CD1c-positive myeloid dendritic cell (primary cell): Measurements from ENCODE around the gene FCHO1.
A peak's percentile ranks its signal among the peaks of the same experiment; 100 is the strongest.
"Not testable (repeated sequence)": the region's sequence is repeated elsewhere in the genome, so short reads cannot be mapped to it uniquely, and the experiment has no call there.

ENCODE experiments used
- DNase-seq: peaks from one replicate; pipeline ENCODE4 v3.0.0-alpha.2; 2016; ENCODE audit errors: extremely low spot score

FCHO1 gene

GRCh38 chr19:17764348-17764747 is 13.1 kb downstream of the FCHO1 start:
- DNase-seq: no peak

DNA sequence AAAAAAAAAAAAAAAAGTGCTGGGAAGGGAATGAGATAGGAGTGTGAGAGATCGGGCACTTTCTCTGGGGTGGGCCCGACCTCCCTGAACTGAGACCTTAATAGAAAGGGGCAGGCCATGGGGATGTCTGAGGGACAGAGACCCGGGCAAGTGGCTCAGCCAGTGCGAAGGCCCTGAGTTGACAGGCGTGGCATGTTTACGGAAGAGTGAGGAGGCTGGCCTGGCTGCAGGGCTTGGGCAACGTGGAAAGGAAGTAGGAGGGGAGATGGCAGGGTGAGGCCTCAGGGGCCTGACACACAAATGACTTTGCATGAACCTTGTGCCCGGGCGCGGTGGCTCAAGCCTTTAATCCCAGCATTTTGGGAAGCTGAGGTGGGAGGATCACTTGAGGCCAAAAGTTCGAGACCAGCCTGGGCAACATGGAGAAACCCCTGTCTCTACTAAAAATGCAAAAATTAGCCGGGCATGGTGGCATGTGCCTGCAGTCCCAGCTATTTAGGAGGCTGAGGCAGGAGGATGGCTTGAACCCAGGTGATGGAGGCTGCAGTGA is 13.9 kb downstream of the FCHO1 start:
- peak; percentile 90 for DNase-seq

GRCh38 chr19:17766543-17767131 is 15.4 kb downstream of the FCHO1 start:
- DNase-seq: peak; percentile 77

DNA sequence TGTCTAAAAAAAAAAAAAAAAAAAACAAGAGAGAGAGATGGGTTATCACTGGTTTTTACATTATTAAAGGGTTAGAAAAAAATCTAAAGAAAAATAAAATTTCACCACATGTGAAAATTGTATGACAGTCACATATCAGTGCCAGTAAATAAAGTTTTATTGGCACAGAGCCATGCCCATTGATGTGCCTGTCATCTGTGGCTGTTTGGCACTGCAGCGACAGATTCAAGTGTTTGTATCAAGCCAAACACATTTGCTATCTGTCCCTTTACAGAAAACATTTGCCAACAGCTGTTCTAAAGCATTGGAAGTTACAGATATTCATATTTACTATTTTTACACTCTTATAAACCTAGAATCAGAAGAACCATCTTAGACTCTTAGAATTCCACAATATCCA is 16.3 kb downstream of the FCHO1 start:
- no peak for DNase-seq

DNA sequence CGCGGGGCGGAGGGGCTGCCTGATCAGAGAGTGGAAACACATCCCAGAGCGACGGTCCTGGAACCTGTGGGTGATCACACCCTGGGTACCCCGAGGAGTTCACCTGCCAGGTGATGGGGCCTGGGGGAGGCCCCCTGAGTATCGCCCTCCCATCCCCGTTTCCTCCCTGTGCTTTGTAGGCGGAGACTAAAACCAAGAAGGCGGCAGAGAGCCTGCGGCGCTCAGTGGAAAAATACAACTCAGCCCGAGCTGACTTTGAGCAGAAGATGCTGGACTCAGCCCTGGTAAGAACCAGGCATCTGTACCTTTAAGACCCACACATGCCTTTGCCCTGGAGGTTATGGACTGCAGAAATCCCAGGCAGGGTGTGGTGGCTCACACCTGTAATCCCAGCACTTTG is 19.3 kb downstream of the FCHO1 start:
- DNase-seq: no peak

- peak; percentile 35 for DNase-seq
Measured at GRCh38 chr19:17772172-17772571, 20.9 kb downstream of the FCHO1 start.

DNA sequence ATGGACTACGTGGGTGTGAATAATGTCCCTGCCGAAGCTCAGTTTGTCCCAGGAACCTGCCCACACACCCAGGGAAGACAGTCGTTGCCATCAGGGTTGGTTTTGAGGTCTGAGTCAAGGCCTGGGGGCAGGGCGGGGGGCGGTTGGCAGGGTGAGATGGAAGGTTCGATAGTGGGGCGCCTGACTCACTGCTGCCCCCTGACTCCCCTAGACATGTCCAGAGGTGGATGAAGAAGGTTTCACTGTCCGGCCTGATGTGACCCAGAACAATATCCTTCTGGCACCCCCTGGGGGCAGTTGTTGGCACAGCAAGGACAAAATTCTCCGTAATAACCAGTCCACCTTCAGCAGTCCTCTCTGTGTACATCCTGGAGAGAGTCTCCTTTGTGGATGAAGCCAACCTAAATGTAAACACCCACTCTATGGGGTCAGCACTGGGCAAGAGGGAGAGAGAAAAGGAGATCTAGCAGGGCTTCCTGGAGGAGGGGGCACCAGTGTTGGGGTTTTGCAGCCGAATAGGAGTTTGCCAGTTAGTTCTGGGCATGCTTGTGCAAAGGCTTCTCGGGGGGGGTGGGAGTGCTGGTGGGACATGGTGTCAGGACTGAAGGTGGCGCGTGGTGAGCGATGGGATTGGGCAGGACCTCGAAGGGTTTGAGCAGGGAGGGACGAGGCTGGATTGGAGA is 24.1 kb downstream of the FCHO1 start:
- DNase-seq: peak; percentile 59

- DNase-seq: peak; percentile 80
Measured at GRCh38 chr19:17775991-17776803, 24.9 kb downstream of the FCHO1 start.

- not testable (repeated sequence) for DNase-seq
Measured at GRCh38 chr19:17777840-17778239, 26.6 kb downstream of the FCHO1 start.

DNA sequence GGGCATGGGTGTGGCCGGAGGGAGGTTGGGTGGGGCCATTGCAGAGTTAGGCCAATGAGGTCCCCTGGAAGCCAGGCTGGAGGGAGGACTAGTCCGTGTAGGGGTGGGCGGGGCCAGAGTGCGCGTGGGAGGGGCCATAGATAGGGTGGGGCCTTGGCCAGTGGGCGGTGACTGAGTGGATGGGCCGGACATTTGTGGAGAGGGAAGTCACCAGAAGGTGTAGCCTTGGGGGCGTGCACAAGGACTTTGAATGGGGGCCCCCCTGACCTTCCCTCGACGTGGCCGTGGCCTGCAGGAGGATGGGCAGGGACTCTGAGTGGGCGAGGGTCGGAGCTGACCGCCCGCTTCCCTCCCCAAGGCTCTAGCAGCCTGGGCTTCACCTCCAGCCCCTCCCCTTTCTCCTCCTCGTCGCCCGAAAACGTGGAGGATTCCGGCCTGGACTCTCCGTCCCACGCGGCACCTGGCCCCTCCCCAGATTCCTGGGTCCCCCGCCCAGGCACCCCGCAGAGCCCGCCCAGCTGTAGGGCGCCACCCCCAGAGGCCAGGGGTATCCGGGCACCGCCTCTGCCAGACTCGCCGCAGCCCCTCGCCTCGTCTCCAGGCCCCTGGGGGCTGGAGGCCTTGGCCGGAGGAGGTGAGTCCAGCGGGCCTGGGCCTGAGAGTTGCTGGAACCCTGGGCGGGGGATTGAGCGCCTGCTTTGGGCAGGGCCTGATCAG is 27.1 kb downstream of the FCHO1 start:
- peak; percentile 88 for DNase-seq

GRCh38 chr19:17778968-17779929 is 28.0 kb downstream of the FCHO1 start:
- DNase-seq: peak; percentile 87

- DNase-seq: no peak
Measured at GRCh38 chr19:17780781-17781180, 29.5 kb downstream of the FCHO1 start.

DNA sequence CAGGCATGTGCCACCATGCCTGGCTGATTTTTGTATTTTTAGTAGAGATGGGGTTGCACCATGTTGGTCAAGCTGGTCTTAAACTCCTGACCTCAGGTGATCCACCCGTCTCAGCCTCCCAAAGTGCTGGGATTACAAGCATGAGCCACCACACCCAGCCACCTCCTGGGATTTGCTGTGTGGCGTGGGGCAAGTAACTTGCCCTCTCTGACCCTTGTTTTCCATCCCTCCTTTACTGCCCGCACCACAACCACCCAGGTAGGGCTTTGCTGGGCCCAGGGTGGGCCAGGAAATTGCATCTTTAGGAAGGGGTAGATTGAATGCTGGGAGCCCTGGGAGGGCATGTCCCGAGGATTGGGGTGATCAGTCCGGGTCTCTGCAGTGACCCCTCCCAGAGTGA is 32.4 kb downstream of the FCHO1 start:
- not testable (repeated sequence) for DNase-seq

GRCh38 chr19:17784201-17785008 is 33.1 kb downstream of the FCHO1 start:
- DNase-seq: peak; percentile 79

DNA sequence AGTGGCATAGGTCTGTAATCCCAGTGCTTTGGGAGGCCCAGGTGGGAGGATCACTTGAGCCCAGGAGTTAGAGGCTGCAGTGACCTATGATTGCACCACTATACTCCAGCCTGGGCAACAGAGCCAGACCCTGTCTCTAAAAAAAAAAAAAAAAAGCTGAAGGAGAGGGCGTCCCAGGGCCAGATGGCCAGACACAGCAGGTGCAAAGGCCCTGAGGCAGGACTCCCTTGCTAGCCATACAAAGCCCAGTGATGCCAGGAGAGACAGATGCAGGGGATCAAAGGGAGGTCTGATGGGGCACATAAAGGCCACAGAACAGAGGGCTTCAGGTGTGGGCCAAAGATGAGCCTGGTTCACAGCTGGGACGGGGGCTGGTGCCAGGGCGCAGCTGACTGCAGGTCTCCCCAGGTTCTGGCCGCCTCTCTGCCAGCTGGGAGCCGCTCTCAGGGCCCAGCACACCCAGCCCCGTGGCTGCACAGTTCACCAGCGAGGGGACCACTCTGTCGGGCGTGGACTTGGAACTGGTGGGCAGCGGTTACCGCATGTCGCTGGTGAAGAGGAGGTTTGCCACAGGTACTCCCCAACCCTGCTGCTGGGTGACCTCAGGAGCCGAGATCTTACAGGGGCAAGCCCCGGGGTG is 36.1 kb downstream of the FCHO1 start:
- no peak for DNase-seq

- no peak for DNase-seq
Measured at GRCh38 chr19:17788632-17789031, 37.4 kb downstream of the FCHO1 start.

- DNase-seq: no peak
Measured at GRCh38 chr19:17790059-17790780, 38.9 kb downstream of the FCHO1 start.

DNA sequence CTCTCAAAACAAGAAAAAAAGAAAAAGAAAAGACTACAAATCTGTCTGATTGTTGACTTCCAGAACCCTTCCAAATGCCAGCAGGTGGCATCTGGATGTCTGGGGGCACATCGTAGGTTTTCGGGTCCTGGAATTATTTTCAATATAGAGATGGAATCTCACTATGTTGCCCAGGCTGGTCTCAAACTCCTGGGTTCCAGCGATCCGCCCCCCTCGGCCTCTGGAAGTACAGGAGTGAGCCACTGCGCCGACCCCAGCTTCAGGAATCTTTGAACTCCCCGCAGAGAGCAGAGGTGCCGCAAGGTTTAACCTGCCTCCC is 43.1 kb downstream of the FCHO1 start:
- DNase-seq: no peak
